OCI-LY7 (cell line): ENCODE measurements around the gene GAK. TPM values are rescaled to one million over a fixed set of nuclear protein-coding genes. Genes with fewer than 3 reads are reported as not detected.

Experiments
- BruUV-seq: library from RNA; stranded (reverse); fragments of 400-500 nt; replicated peaks from 2 replicates; lab custom pipeline; 2021; lab: Mats Ljungman, UMichigan
- CTCF ChIA-PET: fragments of 300-600 bp; sonication (Branson Sonifier 250); formaldehyde crosslinking; loops from one replicate; lab custom pipeline; 2022; ENCODE audit warnings: antibody characterized with exemption; ENCODE audit not compliant: unreplicated experiment; lab: Charles Lee
- POLR2A ChIA-PET: fragments of 300-600 bp; sonication (Branson Sonifier 250); formaldehyde crosslinking; loops from one replicate; lab custom pipeline; 2022; ENCODE audit warnings: antibody characterized with exemption; lab: Charles Lee
- DNase-seq: peaks from one replicate; pipeline ENCODE4 v3.0.0-alpha.2; 2015; ENCODE audit warnings: low spot score
- H2AFZ ChIP-seq: fragments of 200-600 bp; sonication (generic), shearing (Covaris generic); 2 replicates; pipeline ENCODE4 v1.6.1; 2014; ENCODE audit warnings: mild to moderate bottlenecking, antibody characterized with exemption, low read length, moderate library complexity
- H3K27ac ChIP-seq: fragments of 200-600 bp; sonication (generic); 2 replicates; pipeline ENCODE4 v1.5.1; 2014; ENCODE audit warnings: mixed run types, low read depth, mild to moderate bottlenecking, moderate library complexity, low read length, inconsistent platforms; ENCODE audit not compliant: poor library complexity, severe bottlenecking
- H3K36me3 ChIP-seq: fragments of 200-600 bp; sonication (generic); 2 replicates; pipeline ENCODE4 v1.6.1; 2014; ENCODE audit warnings: mild to moderate bottlenecking, antibody characterized with exemption, low read length, moderate library complexity, mixed read lengths; ENCODE audit not compliant: insufficient read depth
- H3K4me1 ChIP-seq: fragments of 200-600 bp; sonication (generic); 2 replicates; pipeline ENCODE4 v1.5.1; 2014; ENCODE audit warnings: mild to moderate bottlenecking, low read length; ENCODE audit not compliant: insufficient read depth, poor library complexity, severe bottlenecking
- H3K4me2 ChIP-seq: fragments of 200-600 bp; sonication (generic); 2 replicates; pipeline ENCODE4 v1.6.1; 2014; ENCODE audit warnings: mild to moderate bottlenecking, low read length
- H3K4me3 ChIP-seq: fragments of 200-600 bp; sonication (generic); 2 replicates; pipeline ENCODE4 v1.5.1; 2014; ENCODE audit warnings: mild to moderate bottlenecking, low read depth, low read length; ENCODE audit not compliant: poor library complexity, severe bottlenecking
- H3K79me2 ChIP-seq: fragments of 200-600 bp; sonication (generic); 2 replicates; pipeline ENCODE4 v1.6.1; 2016; ENCODE audit warnings: low read depth, mild to moderate bottlenecking, low read length, moderate library complexity, mixed read lengths; ENCODE audit not compliant: insufficient read depth
- H3K9me2 ChIP-seq: fragments of 200-600 bp; sonication (generic); 2 replicates; pipeline ENCODE4 v1.6.1; 2016; ENCODE audit warnings: mild to moderate bottlenecking, low read length, mixed read lengths; ENCODE audit not compliant: insufficient read depth
- H3K9me3 ChIP-seq: fragments of 200-600 bp; sonication (generic); 2 replicates; pipeline ENCODE4 v1.6.1; 2014; ENCODE audit warnings: mild to moderate bottlenecking, mixed run types, low read length, mixed read lengths
- H4K20me1 ChIP-seq: fragments of 200-600 bp; sonication (generic); 2 replicates; pipeline ENCODE4 v1.6.1; 2014; ENCODE audit warnings: mild to moderate bottlenecking, antibody characterized with exemption, low read length, moderate library complexity, mixed read lengths; ENCODE audit not compliant: insufficient read depth
- CTCF ChIP-seq: fragments of 200-600 bp; sonication (generic); conservative IDR thresholded peaks from 2 replicates; pipeline ENCODE4 v1.5.1; 2014; ENCODE audit warnings: mild to moderate bottlenecking, antibody characterized with exemption, low read length, moderate library complexity, mixed read lengths
- EZH2phosphoT487 ChIP-seq: fragments of 200-600 bp; sonication (generic); IDR thresholded peaks from 2 replicates; pipeline ENCODE4 v1.6.1; 2018; ENCODE audit warnings: low read depth, borderline replicate concordance, mild to moderate bottlenecking, mixed run types, antibody characterized with exemption, low read length, moderate library complexity, mixed read lengths
- intact Hi-C: fragments of 100-400 bp; cut with micrococcal nuclease; formaldehyde crosslinking; loops from one replicate; pipeline ENCODE4 v1.10.0; 2022; ENCODE audit not compliant: unreplicated experiment
- total RNA-seq, 2 experiments: library from RNA; depleted of rRNA in 1 of 2; stranded (reverse); fragments of >200 nt in 1 of 2; shearing (Covaris generic) in 1 of 2; gene quantifications; 2 replicates each; pipeline ENCODE4 v1.2.3, GENCODE V29; 2014 to 2022

The GAK gene
- total RNA-seq, 2 experiments from 2014 or later = 86.1 to 107 TPM

GRCh38 chr4:830601-831482, 101.3 kb downstream of the GAK start:
- intact Hi-C loops = no loop called here
- H3K4me3 ChIP-seq = no peak overlapping the region
- no peak overlapping the region for H3K27ac ChIP-seq
- H3K79me2 ChIP-seq = no peaks in the 10 kb centered on the region
- no peak for TF ChIP-seq CTCF
- no peak for TF ChIP-seq EZH2phosphoT487
- H3K4me2 ChIP-seq = no peak overlapping the region
- H3K9me2 ChIP-seq = no peaks in the 10 kb centered on the region
- H3K4me1 ChIP-seq = no peaks in the 10 kb centered on the region
- ChIA-PET POLR2A (no interaction called here), CTCF (no interaction called here)
- no peaks in the 10 kb centered on the region for H4K20me1 ChIP-seq
- no peak overlapping the region for H2AFZ ChIP-seq
- H3K36me3 ChIP-seq = no peaks in the 10 kb centered on the region
- H3K9me3 ChIP-seq = no peaks in the 10 kb centered on the region
- BruUV-seq = no TSS peak
- no peak for DNase-seq

- POLR2A ChIA-PET = no interaction called here
- TF ChIP-seq CTCF = no peak
- no peak for TF ChIP-seq EZH2phosphoT487
- intact Hi-C loops = no loop called here
- H3K9me2 ChIP-seq = no peaks in the 10 kb centered on the region
- H3K9me3 ChIP-seq = no peaks in the 10 kb centered on the region
- no peaks in the 10 kb centered on the region for H4K20me1 ChIP-seq
- no TSS peak for BruUV-seq
- no peak for DNase-seq
- no peak overlapping the region for H3K27ac ChIP-seq
- H3K4me2 ChIP-seq = no peak overlapping the region
- H3K4me3 ChIP-seq = no peak overlapping the region
- CTCF ChIA-PET = no interaction called here
- H3K4me1 ChIP-seq = no peaks in the 10 kb centered on the region
- H2AFZ ChIP-seq = no peak overlapping the region
- H3K36me3 ChIP-seq = no peaks in the 10 kb centered on the region
- H3K79me2 ChIP-seq = no peaks in the 10 kb centered on the region
Observed at GRCh38 chr4:829761-830600, 102.1 kb downstream of the GAK start.
